Measurements from ENCODE around the gene KRT4.

DNA sequence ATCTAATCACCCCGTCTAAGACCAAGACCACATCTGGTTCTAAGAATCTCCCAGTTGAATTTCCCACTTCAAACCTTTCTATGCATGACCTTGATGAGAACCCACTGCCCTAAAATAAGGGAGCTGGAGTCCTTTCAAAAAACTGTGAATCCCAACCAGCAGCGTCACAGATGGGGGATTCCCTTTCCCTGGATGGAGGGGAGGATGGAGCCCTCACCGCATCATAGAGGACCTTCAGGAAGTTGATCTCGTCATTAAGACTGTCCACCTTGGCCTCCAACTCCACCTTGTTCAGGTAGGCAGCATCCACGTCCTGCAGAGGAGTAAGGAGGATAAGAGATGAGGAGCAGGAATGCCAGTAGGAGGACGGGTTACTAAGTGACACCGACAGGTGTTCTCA lies 4.8 kb downstream of the KRT4 start:
- TF ChIP-seq, protein P1, sequence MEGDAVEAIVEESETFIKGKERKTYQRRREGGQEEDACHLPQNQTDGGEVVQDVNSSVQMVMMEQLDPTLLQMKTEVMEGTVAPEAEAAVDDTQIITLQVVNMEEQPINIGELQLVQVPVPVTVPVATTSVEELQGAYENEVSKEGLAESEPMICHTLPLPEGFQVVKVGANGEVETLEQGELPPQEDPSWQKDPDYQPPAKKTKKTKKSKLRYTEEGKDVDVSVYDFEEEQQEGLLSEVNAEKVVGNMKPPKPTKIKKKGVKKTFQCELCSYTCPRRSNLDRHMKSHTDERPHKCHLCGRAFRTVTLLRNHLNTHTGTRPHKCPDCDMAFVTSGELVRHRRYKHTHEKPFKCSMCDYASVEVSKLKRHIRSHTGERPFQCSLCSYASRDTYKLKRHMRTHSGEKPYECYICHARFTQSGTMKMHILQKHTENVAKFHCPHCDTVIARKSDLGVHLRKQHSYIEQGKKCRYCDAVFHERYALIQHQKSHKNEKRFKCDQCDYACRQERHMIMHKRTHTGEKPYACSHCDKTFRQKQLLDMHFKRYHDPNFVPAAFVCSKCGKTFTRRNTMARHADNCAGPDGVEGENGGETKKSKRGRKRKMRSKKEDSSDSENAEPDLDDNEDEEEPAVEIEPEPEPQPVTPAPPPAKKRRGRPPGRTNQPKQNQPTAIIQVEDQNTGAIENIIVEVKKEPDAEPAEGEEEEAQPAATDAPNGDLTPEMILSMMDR (IDR thresholded peaks at IDR 0.05) = no peak
- TF ChIP-seq POLR2A (IDR thresholded peaks at IDR 0.05) = no peak

Data from testis (tissue), 2 donors.